HPDE6-E6E7 (cell line): Measurements from ENCODE around the gene PDGFB.
A peak's percentile ranks its signal among the peaks of the same experiment; 100 is the strongest.

Experiments
- DNase-seq: peaks from one replicate; pipeline ENCODE4 v3.0.0; 2011; ENCODE audit warnings: missing footprints; ENCODE audit errors: extremely low spot score

Gene PDGFB

GRCh38 chr22:39207141-39208012 is 37.4 kb downstream of the PDGFB start:
- no peak for DNase-seq

GRCh38 chr22:39206491-39206890 is 38.3 kb downstream of the PDGFB start:
- DNase-seq, result no peak

- DNase-seq, result peak; percentile 86
These were observed 39.3 kb downstream of the PDGFB start for GRCh38 chr22:39205344-39206021.

GRCh38 chr22:39204216-39204615 is 40.6 kb downstream of the PDGFB start:
- DNase-seq, result no peak

- DNase-seq, result no peak
These were observed 47.2 kb downstream of the PDGFB start for GRCh38 chr22:39197578-39197977.

GRCh38 chr22:39194098-39194497 is 50.7 kb downstream of the PDGFB start:
- DNase-seq, result no peak

- DNase-seq, result no peak
These were observed 56.0 kb downstream of the PDGFB start for GRCh38 chr22:39188809-39189208.

- DNase-seq, result no peak
These were observed 59.2 kb downstream of the PDGFB start for GRCh38 chr22:39185601-39186012.

- no peak for DNase-seq
These were observed 59.9 kb downstream of the PDGFB start for GRCh38 chr22:39184586-39185577.

GRCh38 chr22:39183991-39184585 is 60.7 kb downstream of the PDGFB start:
- DNase-seq, result no peak

GRCh38 chr22:39182478-39183030 is 62.2 kb downstream of the PDGFB start:
- no peak for DNase-seq

- DNase-seq, result no peak
These were observed 63.0 kb downstream of the PDGFB start for GRCh38 chr22:39181778-39182177.

- no peak for DNase-seq
These were observed 63.4 kb downstream of the PDGFB start for GRCh38 chr22:39181356-39181755.

- no peak for DNase-seq
These were observed 64.9 kb downstream of the PDGFB start for GRCh38 chr22:39179841-39180335.

GRCh38 chr22:39179401-39179827 is 65.4 kb downstream of the PDGFB start:
- no peak for DNase-seq

- DNase-seq, result no peak
These were observed 66.3 kb downstream of the PDGFB start for GRCh38 chr22:39178206-39179111.

GRCh38 chr22:39177791-39178190 is 67.0 kb downstream of the PDGFB start:
- DNase-seq, result no peak

GRCh38 chr22:39177456-39177775 is 67.4 kb downstream of the PDGFB start:
- DNase-seq, result no peak

GRCh38 chr22:39176714-39177455 is 67.9 kb downstream of the PDGFB start:
- no peak for DNase-seq
